ENCODE measurements around the gene ANKRD37.

ANKRD37 gene

DNA sequence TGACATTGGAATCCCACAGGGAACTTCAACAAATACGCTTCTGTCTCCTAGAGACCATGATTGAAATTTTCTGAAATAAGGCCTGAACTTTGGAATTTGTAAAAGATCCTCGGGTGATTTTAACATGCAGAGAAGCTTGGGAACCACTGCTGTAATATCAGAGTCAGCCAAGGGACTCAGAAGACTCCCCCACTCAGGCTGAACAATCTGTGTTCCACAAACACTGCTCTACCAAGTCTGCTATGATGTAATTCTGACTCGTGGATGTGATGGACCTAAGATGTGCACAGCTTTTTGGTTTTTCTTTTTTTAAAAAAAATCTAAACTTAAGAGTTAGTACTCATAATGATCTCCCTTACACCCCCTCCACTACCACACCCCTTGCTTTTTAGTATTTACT is 26.9 kb upstream of the ANKRD37 start:
- Mint-ChIP-seq H3K27ac (no peak overlapping the region), H3K36me3 (ENCODE audit: low read depth) (no peaks in the 10 kb centered on the region), H3K27me3 (ENCODE audit: low read depth) (no peaks in the 10 kb centered on the region), H3K9me3 (no peaks in the 10 kb centered on the region), H3K4me3 (no peak overlapping the region), H3K4me1 (ENCODE audit: low read depth) (peaks cover 2% of the 10 kb centered on the region)

DNA sequence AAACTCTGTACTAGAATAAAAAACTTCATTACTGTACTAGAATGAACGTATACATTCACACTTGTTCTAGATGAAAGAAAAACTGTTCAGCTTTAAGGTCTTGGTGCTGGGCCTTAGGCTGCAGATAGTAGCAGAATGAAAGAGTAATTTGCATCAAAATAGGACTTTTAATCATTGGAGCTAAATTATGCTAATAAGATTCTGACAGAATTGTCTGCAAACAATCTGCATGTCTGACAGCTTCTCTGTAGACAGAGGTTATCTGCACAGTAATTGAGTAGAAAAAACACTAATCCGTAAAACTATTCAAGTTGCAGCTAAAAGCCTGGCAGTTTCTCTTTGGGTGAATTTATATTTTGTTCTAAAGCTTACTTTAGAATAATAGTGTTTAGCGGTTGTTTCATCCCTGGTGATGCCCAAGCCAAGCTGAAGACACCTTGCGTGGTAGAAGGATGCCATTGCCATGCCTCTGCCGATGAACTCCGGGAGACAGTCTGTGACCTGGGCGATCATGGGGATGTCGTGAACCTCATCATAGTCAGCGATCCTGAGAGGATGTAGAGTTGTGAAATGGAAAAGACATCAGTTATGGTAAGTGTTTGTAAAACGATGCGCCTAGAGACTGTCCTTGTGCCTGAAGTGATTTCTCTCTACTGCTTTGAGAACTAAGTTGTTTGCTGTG is 26.2 kb upstream of the ANKRD37 start:
- peaks cover 2% of the 10 kb centered on the region for H3K4me1 Mint-ChIP-seq (ENCODE audit: low read depth)

DNA sequence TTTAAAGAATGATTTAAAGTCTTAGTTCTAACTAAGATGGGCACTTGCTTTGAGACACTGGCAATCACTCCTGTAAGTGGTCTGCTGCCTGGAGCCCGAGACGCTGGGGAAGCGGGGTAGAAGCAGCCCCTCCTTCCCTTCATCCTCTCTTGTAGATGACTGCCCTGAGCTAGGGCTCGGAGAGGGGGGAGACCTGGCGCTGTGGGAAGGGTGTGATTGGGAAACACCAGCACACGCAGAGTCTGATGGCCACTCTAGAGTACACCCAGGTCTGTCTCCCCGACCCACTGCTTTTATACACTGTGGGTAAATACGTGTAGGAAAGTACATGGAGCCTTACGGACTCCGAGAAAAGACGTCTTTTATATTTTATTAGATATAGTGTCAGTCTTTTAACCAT is 24.9 kb upstream of the ANKRD37 start:
- Mint-ChIP-seq H3K4me3 (no peak overlapping the region), H3K36me3 (ENCODE audit: low read depth) (no peaks in the 10 kb centered on the region), H3K9me3 (no peaks in the 10 kb centered on the region), H3K27me3 (ENCODE audit: low read depth) (no peaks in the 10 kb centered on the region), H3K4me1 (ENCODE audit: low read depth) (peaks cover 2% of the 10 kb centered on the region), H3K27ac (no peak overlapping the region)

More for the DNA sequence above, 26.2 kb upstream of the ANKRD37 start:
- no peak overlapping the region for H3K4me3 Mint-ChIP-seq
- H3K9me3 Mint-ChIP-seq = no peaks in the 10 kb centered on the region
- no peaks in the 10 kb centered on the region for H3K36me3 Mint-ChIP-seq (ENCODE audit: low read depth)
- no peaks in the 10 kb centered on the region for H3K27me3 Mint-ChIP-seq (ENCODE audit: low read depth)
- no peak overlapping the region for H3K27ac Mint-ChIP-seq

DNA sequence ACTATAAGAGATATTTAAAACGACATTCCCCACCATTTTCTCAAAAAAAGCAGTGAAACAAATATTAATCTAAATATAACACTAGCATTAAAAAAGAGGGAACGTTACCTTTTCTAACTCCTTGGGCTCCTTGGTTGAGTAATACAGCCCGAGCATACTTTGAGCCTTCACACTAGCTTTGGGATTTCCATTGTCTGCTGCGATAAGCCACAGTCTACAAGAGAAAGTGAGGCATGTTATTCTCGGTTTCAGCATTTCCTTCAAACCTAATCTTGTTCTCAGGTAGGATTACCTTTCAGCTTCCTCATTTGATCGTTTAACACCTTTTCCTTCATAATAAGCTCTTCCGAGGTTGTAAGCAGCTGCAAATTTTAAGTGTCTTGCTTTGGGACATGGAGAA is 22.6 kb upstream of the ANKRD37 start:
- peaks cover 2% of the 10 kb centered on the region for H3K4me1 Mint-ChIP-seq (ENCODE audit: low read depth)
- no peaks in the 10 kb centered on the region for H3K9me3 Mint-ChIP-seq
- H3K4me3 Mint-ChIP-seq = no peak overlapping the region
- no peaks in the 10 kb centered on the region for H3K36me3 Mint-ChIP-seq (ENCODE audit: low read depth)
- no peak overlapping the region for H3K27ac Mint-ChIP-seq
- H3K27me3 Mint-ChIP-seq (ENCODE audit: low read depth) = no peaks in the 10 kb centered on the region

DNA sequence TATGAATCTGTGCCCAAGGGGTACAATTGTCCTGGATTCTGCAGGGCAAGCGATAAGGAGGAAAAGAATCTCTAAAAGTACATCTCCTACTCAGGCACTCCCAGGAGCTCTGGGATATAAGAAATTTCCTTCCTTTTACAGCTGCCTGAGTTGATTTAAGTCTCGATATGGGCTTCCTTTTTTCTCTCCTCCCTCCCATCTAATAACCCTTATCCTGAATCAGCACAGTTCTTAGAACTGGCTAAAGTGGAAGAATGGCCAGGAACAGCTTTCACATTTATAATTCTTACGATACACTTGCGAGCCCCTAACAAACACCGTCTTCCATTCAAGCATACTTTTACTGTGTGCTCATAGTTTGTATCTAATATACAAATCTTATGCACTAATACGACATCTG is 22.1 kb upstream of the ANKRD37 start:
- H3K27me3 Mint-ChIP-seq (ENCODE audit: low read depth) = no peaks in the 10 kb centered on the region
- peaks cover 2% of the 10 kb centered on the region for H3K4me1 Mint-ChIP-seq (ENCODE audit: low read depth)
- no peak overlapping the region for H3K27ac Mint-ChIP-seq
- H3K4me3 Mint-ChIP-seq = no peak overlapping the region
- no peaks in the 10 kb centered on the region for H3K9me3 Mint-ChIP-seq
- H3K36me3 Mint-ChIP-seq (ENCODE audit: low read depth) = no peaks in the 10 kb centered on the region

DNA sequence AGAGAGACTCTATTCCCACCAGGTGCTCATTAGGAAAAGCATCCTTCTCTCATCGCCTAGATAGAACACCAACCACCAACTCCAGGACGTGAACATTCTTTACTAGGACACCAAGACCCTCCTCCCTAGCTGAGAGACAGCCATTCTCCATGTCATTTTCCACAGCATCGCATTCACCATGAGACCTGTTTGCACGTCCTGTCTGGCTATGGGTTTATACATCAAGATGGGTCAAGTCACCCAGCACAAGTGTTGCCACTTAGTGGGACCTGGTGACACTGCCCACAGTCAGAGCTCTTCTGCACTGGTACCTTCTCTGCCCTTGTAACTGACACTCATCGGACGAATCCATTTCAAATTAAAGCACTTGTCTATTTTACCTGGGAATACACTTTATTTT is 18.4 kb upstream of the ANKRD37 start:
- H3K9me3 Mint-ChIP-seq = peaks cover 8% of the 10 kb centered on the region
- no peaks in the 10 kb centered on the region for H3K27me3 Mint-ChIP-seq (ENCODE audit: low read depth)
- peaks cover 2% of the 10 kb centered on the region for H3K4me1 Mint-ChIP-seq (ENCODE audit: low read depth)
- no peak overlapping the region for H3K27ac Mint-ChIP-seq
- peaks cover 8% of the 10 kb centered on the region for H3K36me3 Mint-ChIP-seq (ENCODE audit: low read depth)
- no peak overlapping the region for H3K4me3 Mint-ChIP-seq

DNA sequence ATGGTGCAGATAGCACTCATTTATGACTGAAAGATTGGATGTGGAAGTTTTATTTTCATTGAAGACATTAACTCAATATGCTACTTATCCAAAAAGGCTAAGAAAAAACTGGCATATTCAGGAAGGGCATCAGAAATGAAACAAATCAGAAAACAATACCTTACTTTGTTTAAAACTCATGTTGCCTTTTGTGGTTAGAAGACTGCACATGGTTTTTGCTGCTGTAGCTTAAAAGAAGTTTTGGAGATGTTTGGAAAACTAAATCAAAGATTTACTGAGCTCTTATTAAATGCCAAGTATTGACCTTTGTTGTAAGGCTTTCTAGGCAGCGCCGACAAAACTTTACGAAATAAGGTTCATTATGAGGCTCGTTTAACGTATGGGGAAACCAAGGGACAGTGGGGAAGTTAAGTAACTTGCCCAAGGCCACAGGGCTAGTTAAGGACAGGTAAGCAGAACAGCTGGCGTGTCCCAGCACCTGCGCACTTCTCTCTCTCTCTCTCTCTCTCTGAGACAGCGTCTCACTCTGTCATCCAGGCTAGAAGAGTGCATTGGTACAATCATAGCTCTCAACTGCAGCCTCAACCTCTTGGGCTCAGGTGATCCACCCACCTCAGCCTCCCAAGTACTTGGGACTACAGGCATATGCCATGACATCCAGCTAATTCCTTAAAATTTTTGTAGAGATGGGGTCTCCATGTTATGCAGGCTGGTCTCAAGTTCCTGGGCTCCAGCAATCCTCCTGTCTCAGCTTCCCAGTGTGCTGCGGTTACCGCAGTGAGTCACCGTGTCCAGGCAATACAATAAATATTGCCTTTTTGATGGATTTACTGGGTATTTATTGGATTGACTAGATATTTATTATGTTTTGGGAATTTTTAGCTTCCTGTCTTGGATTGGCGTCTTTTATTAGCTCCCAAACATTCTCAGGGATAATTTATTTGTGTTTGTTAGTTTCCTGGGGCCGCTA is 17.0 kb upstream of the ANKRD37 start:
- no peak overlapping the region for H3K4me3 Mint-ChIP-seq
- no peak overlapping the region for H3K27ac Mint-ChIP-seq
- H3K27me3 Mint-ChIP-seq (ENCODE audit: low read depth) = no peaks in the 10 kb centered on the region
- peaks cover 8% of the 10 kb centered on the region for H3K9me3 Mint-ChIP-seq
- peaks cover 11% of the 10 kb centered on the region for H3K36me3 Mint-ChIP-seq (ENCODE audit: low read depth)
- peaks cover 6% of the 10 kb centered on the region for H3K4me1 Mint-ChIP-seq (ENCODE audit: low read depth)

DNA sequence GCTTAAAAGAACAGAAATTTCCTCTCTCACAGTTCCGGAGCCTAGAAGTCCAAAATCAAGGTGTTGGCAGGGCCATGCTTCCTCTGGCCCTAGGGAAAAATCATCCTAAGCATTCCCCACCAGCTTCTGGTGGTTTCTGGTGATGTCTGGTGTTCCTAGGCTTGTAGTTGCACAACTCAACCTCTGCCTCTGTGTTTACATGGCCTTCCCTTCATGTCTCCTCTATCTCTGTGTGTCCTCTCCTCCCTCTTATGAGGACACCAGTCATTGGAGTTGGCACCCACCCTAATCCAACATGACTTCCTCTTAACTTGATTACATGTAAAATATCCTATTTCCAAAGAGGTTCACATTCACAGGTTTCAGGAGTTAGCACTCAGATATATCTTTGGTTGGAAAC is 16.3 kb upstream of the ANKRD37 start:
- Mint-ChIP-seq H3K27ac (no peak overlapping the region), H3K9me3 (peaks cover 8% of the 10 kb centered on the region), H3K27me3 (ENCODE audit: low read depth) (no peaks in the 10 kb centered on the region), H3K36me3 (ENCODE audit: low read depth) (peaks cover 13% of the 10 kb centered on the region), H3K4me1 (ENCODE audit: low read depth) (peaks cover 10% of the 10 kb centered on the region), H3K4me3 (no peak overlapping the region)

DNA sequence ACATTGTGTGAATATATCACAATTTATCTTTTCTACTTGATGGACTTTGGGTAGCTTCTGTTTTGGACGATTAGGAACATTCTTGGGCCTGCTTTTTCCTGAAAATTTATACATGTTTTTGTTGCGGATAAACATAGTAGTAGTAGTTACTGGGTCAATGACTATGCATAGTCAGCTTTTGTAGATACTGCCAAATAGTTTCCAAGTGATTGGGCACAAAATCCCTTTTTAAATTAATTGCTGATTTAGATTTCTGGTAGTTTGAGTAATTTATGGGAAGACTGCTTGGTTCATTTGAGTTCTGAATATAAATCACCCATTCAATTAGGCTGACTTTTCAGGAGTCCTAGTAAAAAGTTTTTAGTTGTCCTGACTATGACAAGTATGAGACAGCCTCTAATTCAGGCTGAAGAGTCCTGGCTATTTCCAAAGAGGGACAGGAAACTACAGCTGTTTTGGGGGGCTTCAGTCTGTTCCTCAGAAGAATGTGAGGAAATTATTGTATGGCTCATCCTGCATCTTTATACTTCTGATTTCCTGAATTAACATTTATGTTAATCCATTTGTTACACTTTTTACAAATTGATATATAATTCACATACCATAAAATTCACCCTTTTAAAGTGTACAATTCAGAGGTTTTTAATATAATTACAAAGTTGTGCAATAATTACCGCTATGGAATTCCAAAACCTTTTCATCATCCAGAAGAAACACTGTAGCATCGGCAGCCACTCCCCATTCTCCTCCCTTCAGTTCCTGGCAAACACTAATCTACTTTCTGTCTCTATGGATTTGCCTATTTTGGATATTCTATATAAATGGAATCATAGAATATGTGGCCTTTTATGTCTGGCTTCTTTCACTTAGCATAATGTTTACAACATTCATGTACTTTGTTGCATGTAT is 15.1 kb upstream of the ANKRD37 start:
- Mint-ChIP-seq H3K27ac (no peak overlapping the region), H3K4me1 (ENCODE audit: low read depth) (peaks cover 16% of the 10 kb centered on the region), H3K36me3 (ENCODE audit: low read depth) (peaks cover 13% of the 10 kb centered on the region), H3K9me3 (peaks cover 8% of the 10 kb centered on the region), H3K27me3 (ENCODE audit: low read depth) (no peaks in the 10 kb centered on the region), H3K4me3 (no peak overlapping the region)

DNA sequence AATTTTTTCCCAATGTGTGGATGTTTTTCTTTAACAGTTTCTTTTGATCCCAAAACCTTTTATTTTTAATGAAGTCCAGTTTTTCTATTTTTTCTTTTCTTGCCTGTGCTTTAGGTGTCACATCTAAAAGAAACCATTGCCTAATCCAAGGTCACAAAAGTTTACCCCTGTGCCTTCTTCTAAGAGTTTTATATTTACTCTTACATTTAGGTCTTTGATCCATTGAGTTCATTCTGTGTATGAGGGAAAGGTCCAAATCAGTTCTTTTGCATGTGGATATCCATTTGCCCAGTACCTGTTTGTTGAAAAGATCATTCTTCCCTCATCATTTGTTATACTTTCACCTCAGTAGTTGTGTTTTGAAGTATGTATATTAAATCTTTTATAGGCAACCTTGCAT is 13.9 kb upstream of the ANKRD37 start:
- no peak overlapping the region for H3K27ac Mint-ChIP-seq
- peaks cover 13% of the 10 kb centered on the region for H3K36me3 Mint-ChIP-seq (ENCODE audit: low read depth)
- H3K4me1 Mint-ChIP-seq (ENCODE audit: low read depth) = peaks cover 16% of the 10 kb centered on the region
- H3K9me3 Mint-ChIP-seq = peaks cover 8% of the 10 kb centered on the region
- H3K27me3 Mint-ChIP-seq (ENCODE audit: low read depth) = no peaks in the 10 kb centered on the region
- H3K4me3 Mint-ChIP-seq = no peak overlapping the region

DNA sequence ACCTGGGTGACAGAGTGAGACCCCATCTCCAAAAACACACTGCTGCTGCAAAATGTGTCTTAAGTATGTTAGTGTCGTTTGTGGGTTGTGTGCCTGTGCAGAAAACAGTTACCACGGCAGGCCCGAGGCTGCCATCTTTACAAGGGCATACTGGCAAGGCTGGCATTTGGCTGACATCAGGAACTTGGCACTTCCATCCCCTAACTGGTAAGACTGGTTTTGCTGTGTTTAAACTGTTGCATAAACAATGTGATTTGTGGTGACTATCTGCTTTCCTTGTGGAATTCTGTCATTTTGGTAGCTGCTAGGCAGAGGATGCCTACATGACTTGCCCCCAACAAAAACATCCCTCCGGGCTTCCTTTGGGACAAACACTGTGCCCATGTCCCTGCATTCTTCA is 13.2 kb upstream of the ANKRD37 start:
- peaks cover 8% of the 10 kb centered on the region for H3K9me3 Mint-ChIP-seq
- H3K4me3 Mint-ChIP-seq = no peak overlapping the region
- peaks cover 13% of the 10 kb centered on the region for H3K36me3 Mint-ChIP-seq (ENCODE audit: low read depth)
- H3K27me3 Mint-ChIP-seq (ENCODE audit: low read depth) = no peaks in the 10 kb centered on the region
- no peak overlapping the region for H3K27ac Mint-ChIP-seq
- H3K4me1 Mint-ChIP-seq (ENCODE audit: low read depth) = peaks cover 16% of the 10 kb centered on the region

DNA sequence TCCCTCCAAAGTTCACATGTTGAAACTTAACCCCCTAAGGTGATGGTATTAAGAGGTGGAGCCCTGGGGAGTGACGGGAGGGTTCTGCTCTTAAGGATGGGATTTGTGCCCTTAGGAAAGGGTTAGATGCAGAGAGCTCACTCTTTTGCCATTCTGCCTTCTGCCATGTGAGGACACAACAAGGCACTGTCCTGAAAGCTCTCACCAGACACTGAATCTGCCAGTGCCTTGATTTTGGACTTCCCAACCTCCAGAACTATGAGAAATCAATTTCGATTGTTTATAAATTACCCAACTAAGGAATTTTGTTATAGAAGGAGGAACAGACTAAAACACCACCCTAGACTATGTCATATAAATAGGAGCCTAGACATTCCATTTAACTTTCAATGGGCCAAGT is 12.6 kb upstream of the ANKRD37 start:
- Mint-ChIP-seq H3K27ac (no peak overlapping the region), H3K4me1 (ENCODE audit: low read depth) (peaks cover 16% of the 10 kb centered on the region), H3K27me3 (ENCODE audit: low read depth) (no peaks in the 10 kb centered on the region), H3K9me3 (peaks cover 8% of the 10 kb centered on the region), H3K4me3 (no peak overlapping the region), H3K36me3 (ENCODE audit: low read depth) (peaks cover 13% of the 10 kb centered on the region)

DNA sequence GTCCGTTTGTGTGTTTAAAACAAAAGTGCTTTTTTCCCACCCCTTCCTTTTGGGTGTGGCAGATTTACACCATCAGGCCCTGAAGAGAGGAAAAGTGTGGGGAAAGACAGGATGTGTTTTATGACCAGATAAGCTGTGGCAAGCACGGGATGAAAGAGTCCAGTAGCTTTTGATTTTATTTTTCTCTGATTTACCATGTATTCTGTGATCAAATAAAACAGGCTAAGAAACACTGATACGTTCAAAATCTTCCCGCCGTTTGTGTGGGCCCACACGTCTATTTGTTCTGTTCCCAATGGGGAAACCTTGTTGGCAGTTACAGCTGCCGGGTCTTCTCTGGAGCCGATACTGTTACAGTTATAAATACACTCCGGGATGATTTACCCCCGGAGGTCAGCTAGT is 11.7 kb upstream of the ANKRD37 start:
- Mint-ChIP-seq H3K4me3 (no peak overlapping the region), H3K27ac (no peak overlapping the region), H3K4me1 (ENCODE audit: low read depth) (peaks cover 16% of the 10 kb centered on the region), H3K9me3 (peaks cover 8% of the 10 kb centered on the region), H3K27me3 (ENCODE audit: low read depth) (no peaks in the 10 kb centered on the region), H3K36me3 (ENCODE audit: low read depth) (peaks cover 13% of the 10 kb centered on the region)

DNA sequence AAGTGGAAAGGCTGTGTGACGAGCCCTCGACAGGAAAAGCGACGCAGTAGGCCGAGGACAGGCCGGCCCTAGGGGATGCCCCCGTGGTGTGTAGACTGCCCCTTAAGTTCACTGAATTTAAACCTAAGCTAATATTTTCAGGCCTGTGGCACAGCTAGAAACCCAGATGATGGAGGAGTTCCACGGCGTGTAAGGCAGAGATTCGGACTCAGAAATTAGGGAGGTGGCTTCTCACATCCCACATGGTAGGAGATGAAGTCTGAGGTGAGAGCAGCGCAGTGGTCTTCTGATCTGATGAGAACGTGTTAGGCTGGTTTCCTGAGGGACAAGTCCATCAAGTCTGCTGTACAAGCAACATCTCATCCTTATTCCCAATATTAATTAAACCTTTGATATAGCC is 8.7 kb upstream of the ANKRD37 start:
- no peaks in the 10 kb centered on the region for H3K27me3 Mint-ChIP-seq (ENCODE audit: low read depth)
- peaks cover 9% of the 10 kb centered on the region for H3K36me3 Mint-ChIP-seq (ENCODE audit: low read depth)
- H3K4me3 Mint-ChIP-seq = no peak overlapping the region
- H3K27ac Mint-ChIP-seq = no peak overlapping the region
- H3K9me3 Mint-ChIP-seq = no peaks in the 10 kb centered on the region
- H3K4me1 Mint-ChIP-seq (ENCODE audit: low read depth) = peaks cover 16% of the 10 kb centered on the region
